22Rv1 (cell line): ENCODE results near the gene HDHD5.

ENCODE experiments used
- CTCF ChIP-seq: fragments of 450-650 bp; IDR thresholded peaks from 2 replicates; pipeline ENCODE4 v1.5.1; 2017; ENCODE audit warnings: mild to moderate bottlenecking
- ZFX ChIP-seq: fragments of 450-650 bp; IDR thresholded peaks from 2 replicates; pipeline ENCODE4 v1.6.1; 2017; ENCODE audit warnings: antibody characterized with exemption, borderline replicate concordance

- no peak for TF ChIP-seq CTCF
- TF ChIP-seq ZFX, result no peak
Measured at GRCh38 chr22:17093081-17093480, 66.0 kb downstream of the HDHD5 start.
